ENCODE measurements around the gene SLC17A8.
A peak's percentile ranks its signal among the peaks of the same experiment; 100 is the strongest.
"Not testable (repeated sequence)": the region's sequence is repeated elsewhere in the genome, so short reads cannot be mapped to it uniquely, and the experiment has no call there.

The SLC17A8 gene

GRCh38 chr12:100372853-100373640 lies 16.2 kb downstream of the SLC17A8 start:
- DNase-seq: no peak

DNA sequence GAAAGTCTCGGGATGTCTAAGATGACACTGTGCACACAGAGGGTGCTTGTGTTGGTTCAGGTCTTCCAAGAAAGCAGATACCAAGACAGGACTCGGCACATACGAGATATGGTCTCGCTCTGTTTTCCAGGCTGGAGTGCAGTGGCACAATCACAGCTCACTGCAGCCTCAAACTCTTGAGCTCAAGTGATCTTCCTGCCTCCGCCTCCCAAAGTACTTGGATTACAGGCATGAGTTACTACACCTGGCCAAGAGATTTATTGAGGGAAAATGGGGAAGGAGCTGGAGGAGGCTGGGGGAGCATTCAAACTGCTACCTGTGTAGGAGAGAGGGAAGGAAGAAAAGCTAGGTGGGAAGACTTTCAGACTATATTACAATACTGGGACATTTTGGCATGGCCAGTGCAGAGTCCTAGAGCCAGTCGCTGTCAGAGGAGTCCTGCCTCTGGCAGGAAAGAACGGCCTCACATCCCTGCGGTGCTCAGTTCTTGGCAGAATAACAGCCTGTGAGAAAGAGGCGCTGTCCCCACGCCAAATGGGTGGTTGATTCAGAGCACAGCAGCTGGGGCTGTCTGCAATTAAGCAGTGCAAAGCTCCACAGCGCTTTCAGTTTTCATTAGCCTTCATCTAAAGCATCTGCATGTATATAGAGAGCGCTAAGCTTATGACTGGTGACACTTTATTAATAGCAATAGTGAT lies 18.3 kb downstream of the SLC17A8 start:
- DNase-seq: no peak

DNA sequence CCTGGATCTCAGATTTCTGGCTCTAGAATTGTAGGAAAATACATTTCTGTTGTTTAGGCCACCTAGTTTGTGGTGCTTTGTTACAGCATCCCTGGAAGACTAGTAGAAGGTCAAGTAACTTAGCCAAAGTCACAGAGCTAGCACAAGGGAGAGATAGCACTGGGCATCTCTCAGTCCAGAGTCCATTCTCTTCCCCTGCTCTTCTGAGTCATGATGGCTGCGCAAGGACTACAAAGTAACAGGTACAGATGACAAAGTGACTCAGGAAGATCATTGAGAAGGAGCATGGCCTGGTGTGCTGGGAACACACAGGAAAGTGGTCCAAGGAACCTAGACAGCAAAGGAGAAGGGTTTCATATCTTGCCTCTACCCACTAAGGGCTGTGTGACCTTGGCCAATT lies 19.3 kb downstream of the SLC17A8 start:
- DNase-seq: no peak

- DNase-seq: no peak
These were observed 24.5 kb downstream of the SLC17A8 start for GRCh38 chr12:100381379-100381778.

GRCh38 chr12:100382338-100382737 lies 25.5 kb downstream of the SLC17A8 start:
- no peak for DNase-seq

DNA sequence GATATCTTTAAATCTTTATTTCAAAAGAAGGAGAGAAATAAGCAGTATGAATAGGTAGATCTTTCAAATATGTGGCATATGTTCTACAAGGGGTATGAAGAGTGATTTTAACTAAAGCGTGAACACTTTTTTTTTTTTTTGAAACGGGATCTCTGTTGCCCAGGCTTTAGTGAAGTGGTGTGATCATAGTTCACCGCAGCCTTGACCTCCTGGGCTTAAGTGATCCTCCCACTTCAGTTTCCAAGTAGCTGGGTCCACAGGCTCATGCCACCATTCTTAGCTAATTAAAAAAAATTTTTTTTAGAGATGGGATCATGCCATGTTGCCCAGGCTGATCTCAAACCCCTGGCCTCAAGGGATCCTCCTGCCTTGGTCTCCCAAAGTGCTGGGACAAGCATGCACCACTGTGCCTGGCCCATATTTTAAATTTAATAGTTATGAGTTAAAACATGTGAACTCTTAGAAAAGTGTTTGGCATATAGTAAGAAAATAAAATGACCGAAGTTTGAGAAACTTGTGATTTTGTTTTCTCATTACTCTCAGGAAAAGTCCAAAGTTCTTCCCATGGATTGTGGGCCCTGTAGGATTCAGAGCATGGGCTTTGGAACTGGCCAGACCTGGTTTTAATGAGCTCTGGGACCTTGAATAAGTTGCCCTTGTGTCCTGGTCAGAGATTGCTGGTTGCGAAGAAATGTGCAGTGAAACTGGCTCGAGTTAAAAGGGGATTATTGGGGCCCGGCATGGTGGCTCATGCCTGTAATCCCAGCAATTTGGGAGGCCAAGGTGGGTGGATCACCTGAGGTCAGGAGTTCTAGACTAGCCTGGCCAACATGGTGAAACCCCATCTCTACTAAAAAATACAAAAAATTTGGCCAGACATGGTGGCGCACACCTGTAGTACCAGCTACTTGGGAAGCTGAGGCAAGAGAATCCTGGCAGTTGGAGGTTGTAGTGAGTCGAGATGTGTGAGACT lies 27.0 kb downstream of the SLC17A8 start:
- DNase-seq: no peak

DNA sequence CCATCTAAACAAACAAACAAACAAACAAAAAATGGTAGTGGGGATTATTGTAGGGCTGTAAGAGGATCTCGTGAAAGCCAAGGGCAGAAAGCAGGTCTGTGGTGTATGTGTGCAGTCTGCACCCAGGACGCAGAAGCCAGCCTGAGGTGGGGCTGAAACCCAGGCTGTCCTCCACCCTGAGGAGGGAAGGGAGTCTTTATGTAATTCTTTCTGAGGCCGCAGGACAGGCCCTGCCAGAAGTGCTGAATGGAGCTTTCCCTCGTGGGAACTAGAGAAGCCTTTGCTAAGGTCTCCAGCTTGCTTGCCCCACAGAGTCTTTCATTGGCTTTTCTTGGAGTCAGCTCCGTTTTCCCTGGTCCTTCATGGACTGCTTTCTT lies 27.7 kb downstream of the SLC17A8 start:
- DNase-seq: no peak

GRCh38 chr12:100388382-100388781 lies 31.5 kb downstream of the SLC17A8 start:
- DNase-seq: no peak

- DNase-seq: no peak
These were observed 35.0 kb downstream of the SLC17A8 start for GRCh38 chr12:100391856-100392255.

DNA sequence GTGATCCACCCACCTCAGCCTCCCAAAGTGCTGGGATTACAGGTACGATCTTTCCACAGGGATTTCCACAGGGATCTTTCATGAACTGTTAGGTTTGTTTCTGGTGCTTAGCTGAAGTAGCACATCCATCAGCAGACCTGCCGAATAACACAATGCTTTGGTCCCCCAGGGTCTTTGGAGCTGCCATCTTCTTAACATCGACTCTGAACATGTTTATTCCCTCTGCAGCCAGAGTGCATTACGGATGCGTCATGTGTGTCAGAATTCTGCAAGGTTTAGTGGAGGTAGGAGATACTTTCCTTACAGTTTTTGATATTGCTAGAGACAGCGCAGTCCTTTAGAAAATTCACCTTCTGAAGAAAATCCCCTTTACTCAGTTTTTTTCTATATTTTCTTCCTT lies 36.3 kb downstream of the SLC17A8 start:
- DNase-seq: no peak

GRCh38 chr12:100395811-100396210 lies 38.9 kb downstream of the SLC17A8 start:
- no peak for DNase-seq

DNA sequence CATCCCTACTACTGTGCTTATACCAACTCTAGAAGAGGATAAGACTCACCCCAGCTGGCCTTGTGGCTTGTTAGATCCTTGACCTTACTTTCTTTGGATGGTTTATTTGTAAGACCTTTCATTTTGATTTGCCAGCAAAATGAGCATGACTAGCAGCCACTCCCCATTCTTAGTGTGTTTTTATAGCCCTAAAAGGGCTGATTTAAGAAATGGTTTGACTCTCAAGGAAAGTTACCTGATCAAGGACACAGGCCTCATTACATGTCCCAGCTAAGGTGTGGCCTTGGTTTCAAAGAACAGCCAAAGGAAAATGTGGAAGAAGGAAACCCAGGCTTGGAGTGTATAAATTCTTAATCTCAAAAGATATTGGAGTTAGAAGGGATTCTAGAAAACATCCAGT lies 41.4 kb downstream of the SLC17A8 start:
- no peak for DNase-seq

GRCh38 chr12:100399095-100399494 lies 42.2 kb downstream of the SLC17A8 start:
- DNase-seq: no peak

- no peak for DNase-seq
These were observed 44.8 kb downstream of the SLC17A8 start for GRCh38 chr12:100401660-100402059.

GRCh38 chr12:100402763-100403162 lies 45.9 kb downstream of the SLC17A8 start:
- no peak for DNase-seq

GRCh38 chr12:100403446-100403845 lies 46.6 kb downstream of the SLC17A8 start:
- DNase-seq: no peak

GRCh38 chr12:100404769-100405407 lies 48.0 kb downstream of the SLC17A8 start:
- peak; percentile 8 for DNase-seq

GRCh38 chr12:100413001-100413400 lies 56.1 kb downstream of the SLC17A8 start:
- DNase-seq: no peak

- no peak for DNase-seq
These were observed 57.9 kb downstream of the SLC17A8 start for GRCh38 chr12:100414739-100415138.

- no peak for DNase-seq
These were observed 65.8 kb downstream of the SLC17A8 start for GRCh38 chr12:100422646-100423045.

DNA sequence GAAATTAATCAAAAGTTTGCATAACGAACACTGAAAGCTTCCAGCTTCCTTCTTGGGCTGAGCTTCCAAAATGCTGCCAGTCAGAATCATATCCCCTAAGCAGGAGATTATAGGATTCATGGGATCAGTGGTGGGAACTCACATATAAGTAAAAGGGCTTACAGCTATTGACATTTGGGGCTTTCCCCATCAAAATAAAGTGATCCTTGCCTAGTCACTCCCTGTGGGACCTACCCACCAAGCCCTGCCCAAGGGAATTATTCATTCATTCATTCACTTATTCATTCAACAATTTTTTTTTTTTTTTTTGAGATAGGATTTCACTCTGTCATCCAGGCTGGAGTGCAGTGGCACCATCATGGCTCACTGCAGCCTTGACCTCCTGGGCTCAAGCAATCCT lies 69.3 kb downstream of the SLC17A8 start:
- DNase-seq: no peak

- DNase-seq: no peak
These were observed 70.2 kb downstream of the SLC17A8 start for GRCh38 chr12:100427078-100427477.

DNA sequence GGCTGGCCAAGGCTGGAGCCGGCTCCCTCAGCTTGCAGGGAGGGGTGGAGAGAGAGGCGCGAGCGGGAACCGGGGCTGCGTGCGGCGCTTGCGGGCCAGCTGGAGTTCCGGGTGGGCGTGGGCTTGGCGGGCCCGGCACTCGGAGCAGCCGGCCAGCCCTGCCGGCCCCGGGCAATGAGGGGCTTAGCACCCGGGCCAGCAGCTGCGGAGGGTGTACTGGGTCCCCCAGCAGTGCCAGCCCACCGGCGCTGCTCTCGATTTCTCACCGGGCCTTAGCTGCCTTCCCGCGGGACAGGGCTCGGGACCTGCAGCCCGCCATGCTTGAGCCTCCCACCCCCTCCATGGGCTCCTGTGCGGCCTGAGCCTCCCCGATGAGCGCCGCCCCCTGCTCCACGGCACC lies 73.4 kb downstream of the SLC17A8 start:
- not testable (repeated sequence) for DNase-seq

Data from CD4-positive, alpha-beta T cell treated with Interleukin-21 for 1 hour (primary cell).